ENCODE results near the gene ESRRB.
A peak's percentile ranks its signal among the peaks of the same experiment; 100 is the strongest.

The ESRRB gene

GRCh38 chr14:76412501-76412900 is 36.6 kb downstream of the ESRRB start:
- no peak for DNase-seq

GRCh38 chr14:76413106-76413961 is 37.4 kb downstream of the ESRRB start:
- DNase-seq = no peak

GRCh38 chr14:76413962-76414600 is 38.1 kb downstream of the ESRRB start:
- DNase-seq = no peak

GRCh38 chr14:76419399-76419798 is 43.5 kb downstream of the ESRRB start:
- peak; percentile 7 for DNase-seq

GRCh38 chr14:76420827-76421226 is 44.9 kb downstream of the ESRRB start:
- no peak for DNase-seq

GRCh38 chr14:76421662-76422061 is 45.7 kb downstream of the ESRRB start:
- no peak for DNase-seq

GRCh38 chr14:76422662-76423061 is 46.7 kb downstream of the ESRRB start:
- no peak for DNase-seq

GRCh38 chr14:76423534-76423933 is 47.6 kb downstream of the ESRRB start:
- DNase-seq = no peak

- no peak for DNase-seq
Observed at GRCh38 chr14:76424359-76424758, 48.4 kb downstream of the ESRRB start.

GRCh38 chr14:76426161-76426696 is 50.3 kb downstream of the ESRRB start:
- DNase-seq = no peak

GRCh38 chr14:76428611-76429010 is 52.7 kb downstream of the ESRRB start:
- DNase-seq = no peak

- no peak for DNase-seq
Observed at GRCh38 chr14:76430017-76430416, 54.1 kb downstream of the ESRRB start.

- DNase-seq = no peak
Observed at GRCh38 chr14:76430475-76430980, 54.6 kb downstream of the ESRRB start.

GRCh38 chr14:76431538-76431937 is 55.6 kb downstream of the ESRRB start:
- no peak for DNase-seq

GRCh38 chr14:76432827-76433752 is 57.2 kb downstream of the ESRRB start:
- no peak for DNase-seq

GRCh38 chr14:76434220-76434619 is 58.3 kb downstream of the ESRRB start:
- no peak for DNase-seq

- DNase-seq = no peak
Observed at GRCh38 chr14:76439237-76439775, 63.4 kb downstream of the ESRRB start.

- DNase-seq = no peak
Observed at GRCh38 chr14:76446486-76446885, 70.5 kb downstream of the ESRRB start.

- DNase-seq = no peak
Observed at GRCh38 chr14:76446921-76447320, 71.0 kb downstream of the ESRRB start.

GRCh38 chr14:76450476-76450875 is 74.5 kb downstream of the ESRRB start:
- DNase-seq = no peak

GRCh38 chr14:76456200-76456599 is 80.3 kb downstream of the ESRRB start:
- peak; percentile 7 for DNase-seq

GRCh38 chr14:76456891-76457586 is 81.1 kb downstream of the ESRRB start:
- DNase-seq = no peak
